IMR-90 (cell line): ENCODE data around the gene RNF213. TPM values are rescaled to one million over a fixed set of nuclear protein-coding genes. Genes with fewer than 3 reads are reported as not detected.

Source experiments
- ATAC-seq: fragments of 200-7000 bp; cut with Tn5 transposase; 2 replicates; pipeline ENCODE4 v1.9.1; 2020; ENCODE audit warnings: low read depth, mild to moderate bottlenecking, moderate library complexity
- BruUV-seq: library from RNA; stranded (reverse); fragments of 400-500 nt; replicated peaks from 2 replicates; lab custom pipeline; 2021; lab: Mats Ljungman, UMichigan
- CTCF ChIA-PET: fragments of 300-600 bp; formaldehyde crosslinking; extraction: SDS; loops from one replicate; lab custom pipeline; 2021; ENCODE audit warnings: antibody characterized with exemption; lab: Yijun Ruan, JAX
- POLR2A ChIA-PET: fragments of 300-600 bp; sonication (Branson Sonifier 250); formaldehyde crosslinking; loops from one replicate; lab custom pipeline; 2022; ENCODE audit warnings: antibody characterized with exemption; ENCODE audit not compliant: unreplicated experiment; lab: Charles Lee
- DNase-seq: peaks from one replicate; pipeline ENCODE4 v3.0.0; 2013
- H2AFZ ChIP-seq: replicated peaks from 2 replicates; pipeline ENCODE3; 2013; ENCODE audit warnings: low read length, mild to moderate bottlenecking; ENCODE audit not compliant: poor library complexity
- H2AK5ac ChIP-seq: 2 replicates; pipeline ENCODE4 v1.6.1; 2013; ENCODE audit warnings: low read depth, low read length, inconsistent platforms
- H2AK9ac ChIP-seq: replicated peaks from 2 replicates; pipeline ENCODE3; 2013; ENCODE audit warnings: mild to moderate bottlenecking, low read depth, low read length, moderate library complexity; ENCODE audit not compliant: poor library complexity
- H2BK120ac ChIP-seq: 2 replicates; pipeline ENCODE4 v1.6.1; 2013; ENCODE audit warnings: low read depth, low read length, inconsistent platforms
- H2BK15ac ChIP-seq: 3 replicates; pipeline ENCODE4 v1.6.1; 2013; ENCODE audit warnings: low read depth, low read length, inconsistent platforms
- H2BK20ac ChIP-seq: 2 replicates; pipeline ENCODE4 v1.6.1; 2013; ENCODE audit warnings: low read depth, mild to moderate bottlenecking, inconsistent platforms, low read length, moderate library complexity
- H2BK5ac ChIP-seq: 2 replicates; pipeline ENCODE4 v1.6.1; 2013; ENCODE audit warnings: mild to moderate bottlenecking, low read depth, low read length, inconsistent platforms; ENCODE audit not compliant: poor library complexity, severe bottlenecking
- H3K14ac ChIP-seq: replicated peaks from 2 replicates; pipeline ENCODE4 v1.6.1; 2013; ENCODE audit warnings: low read depth, low read length, inconsistent platforms
- H3K18ac ChIP-seq: 2 replicates; pipeline ENCODE4 v1.6.1; 2013; ENCODE audit warnings: low read depth, low read length, control low read depth
- H3K23ac ChIP-seq: 2 replicates; pipeline ENCODE4 v1.6.1; 2013; ENCODE audit warnings: low read depth, low read length, inconsistent platforms
- H3K27ac ChIP-seq: 2 replicates; pipeline ENCODE4 v1.5.1; 2013; ENCODE audit warnings: mild to moderate bottlenecking, control low read depth, low read length; ENCODE audit not compliant: insufficient read depth
- H3K27me3 ChIP-seq: 2 replicates; pipeline ENCODE4 v1.6.1; 2013; ENCODE audit warnings: low read length; ENCODE audit not compliant: control insufficient read depth, insufficient read depth
- H3K36me3 ChIP-seq: 2 replicates; pipeline ENCODE4 v1.6.1; 2013; ENCODE audit warnings: low read length, mixed read lengths; ENCODE audit not compliant: control insufficient read depth, insufficient read depth
- H3K4ac ChIP-seq: 2 replicates; pipeline ENCODE4 v1.6.1; 2013; ENCODE audit warnings: low read depth, low read length, inconsistent platforms
- H3K4me1 ChIP-seq: 2 replicates; pipeline ENCODE4 v1.6.1; 2013; ENCODE audit warnings: low read length, mixed read lengths; ENCODE audit not compliant: control insufficient read depth, insufficient read depth
- H3K4me2 ChIP-seq: 2 replicates; pipeline ENCODE4 v1.6.1; 2013; ENCODE audit warnings: low read depth, mild to moderate bottlenecking, control low read depth, low read length, moderate library complexity
- H3K4me3 ChIP-seq: 2 replicates; pipeline ENCODE4 v1.5.1; 2013; ENCODE audit warnings: low read depth, mild to moderate bottlenecking, control low read depth, low read length, moderate library complexity; ENCODE audit not compliant: insufficient read depth
- H3K56ac ChIP-seq: 2 replicates; pipeline ENCODE4 v1.6.1; 2013; ENCODE audit warnings: low read length, inconsistent platforms; ENCODE audit not compliant: insufficient read depth; ENCODE audit errors: extremely low read depth
- H3K79me1 ChIP-seq, 2 experiments: 2 replicates each; pipeline ENCODE4 v1.6.1; 2013; ENCODE audit warnings: low read length in 2 of 2, inconsistent platforms in 1 of 2, low read depth in 1 of 2
- H3K9ac ChIP-seq: 2 replicates; pipeline ENCODE4 v1.6.1; 2013; ENCODE audit warnings: low read depth, low read length, control low read depth
- H3K9me1 ChIP-seq: 2 replicates; pipeline ENCODE4 v1.6.1; 2013; ENCODE audit warnings: low read length, inconsistent platforms; ENCODE audit not compliant: insufficient read depth
- H3K9me3 ChIP-seq: 2 replicates; pipeline ENCODE4 v1.6.1; 2013; ENCODE audit warnings: low read length; ENCODE audit not compliant: control insufficient read depth, insufficient read depth
- H4K20me1 ChIP-seq: 2 replicates; pipeline ENCODE4 v1.6.1; 2013; ENCODE audit warnings: low read length, inconsistent platforms; ENCODE audit not compliant: insufficient read depth
- H4K5ac ChIP-seq: 2 replicates; pipeline ENCODE4 v1.6.1; 2013; ENCODE audit warnings: mild to moderate bottlenecking, low read depth, low read length, control low read depth
- H4K8ac ChIP-seq, 2 experiments: 2 replicates each; pipeline ENCODE4 v1.6.1; 2013; ENCODE audit warnings: low read depth in 2 of 2, low read length in 2 of 2, control low read depth in 1 of 2, inconsistent platforms in 1 of 2
- H4K91ac ChIP-seq: 2 replicates; pipeline ENCODE4 v1.6.1; 2013; ENCODE audit warnings: low read depth, low read length, inconsistent platforms; ENCODE audit not compliant: insufficient read depth
- BHLHE40 ChIP-seq: fragments of 150-350 bp; IDR thresholded peaks from 2 replicates; pipeline ENCODE4 v1.6.1; 2016; ENCODE audit warnings: mild to moderate bottlenecking, low read depth, low read length
- CEBPB ChIP-seq: IDR thresholded peaks from 2 replicates; pipeline ENCODE4 v1.6.1; 2012; ENCODE audit warnings: low read depth, low read length, improper control_type of control experiment
- CHD1 ChIP-seq: IDR thresholded peaks from 2 replicates; pipeline ENCODE4 v1.6.1; 2012; ENCODE audit warnings: low read depth, low read length, improper control_type of control experiment
- FOS ChIP-seq: fragments of 150-350 bp; IDR thresholded peaks from 2 replicates; pipeline ENCODE4 v1.6.1; 2016; ENCODE audit warnings: low read depth, low read length
- MAFK ChIP-seq: IDR thresholded peaks from 2 replicates; pipeline ENCODE4 v1.6.1; 2012; ENCODE audit warnings: low read depth, low read length, improper control_type of control experiment
- MAZ ChIP-seq: IDR thresholded peaks from 2 replicates; pipeline ENCODE4 v1.6.1; 2012; ENCODE audit warnings: low read depth, mild to moderate bottlenecking, low read length, improper control_type of control experiment, moderate library complexity, borderline replicate concordance
- MXI1 ChIP-seq: IDR thresholded peaks from 2 replicates; pipeline ENCODE4 v1.6.1; 2012; ENCODE audit warnings: low read depth, mild to moderate bottlenecking, low read length, moderate library complexity, borderline replicate concordance
- NFE2L2 ChIP-seq: fragments of 150-350 bp; IDR thresholded peaks from 2 replicates; pipeline ENCODE4 v1.6.1; 2016; ENCODE audit warnings: low read depth, mild to moderate bottlenecking, low read length
- POLR2A ChIP-seq: IDR thresholded peaks from 2 replicates; pipeline ENCODE4 v1.6.1; 2012; ENCODE audit warnings: mild to moderate bottlenecking, low read depth, low read length
- RAD21 ChIP-seq: IDR thresholded peaks from 2 replicates; pipeline ENCODE4 v1.6.1; 2012; ENCODE audit warnings: low read length, improper control_type of control experiment
- RCOR1 ChIP-seq: IDR thresholded peaks from 2 replicates; pipeline ENCODE4 v1.6.1; 2012; ENCODE audit warnings: mild to moderate bottlenecking, low read length, improper control_type of control experiment; ENCODE audit not compliant: insufficient replicate concordance
- RFX5 ChIP-seq: IDR thresholded peaks from 2 replicates; pipeline ENCODE4 v1.8.0; 2012; ENCODE audit warnings: low read depth, mild to moderate bottlenecking, low read length, moderate library complexity
- SMC3 ChIP-seq: fragments of 150-350 bp; IDR thresholded peaks from 2 replicates; pipeline ENCODE4 v1.6.1; 2016; ENCODE audit warnings: low read depth, mild to moderate bottlenecking, antibody characterized with exemption, low read length, moderate library complexity
- WGBS, 2 experiments: methylation state at CpG; one replicate each; pipeline versions ENCODE4 v1.1.5 to v1.1.7; 2013; ENCODE audit warnings: missing lambda C conversion rate in 2 of 2; ENCODE audit not compliant: insufficient read length in 1 of 2; ENCODE audit errors: extremely low coverage in 2 of 2; 5-methylcytosine and 5-hydroxymethylcytosine counted together
- dilution Hi-C: fragments of 300-500 bp; cut with HindIII; formaldehyde crosslinking; loops from one replicate; pipeline ENCODE4 v1.14.3; 2018; ENCODE audit warnings: low sequenced_read_pairs; ENCODE audit not compliant: unreplicated experiment
- in situ Hi-C: fragments of 300-500 bp; cut with MboI; formaldehyde crosslinking; loops from 3 replicates; pipeline ENCODE4 v1.14.3; 2019; ENCODE audit warnings: low sequenced_read_pairs, inconsistent platforms, mixed read lengths
- intact Hi-C: fragments of 100-400 bp; cut with micrococcal nuclease; formaldehyde crosslinking; loops from 2 replicates; pipeline ENCODE4 v1.10.0; 2022
- polyA plus RNA-seq, 3 experiments: library from polyadenylated mRNA; depleted of rRNA; stranded (reverse); fragments of >200 nt; gene quantifications; 2 replicates each; pipeline ENCODE4 v1.2.3, GENCODE V29; 2012; ENCODE audit warnings: low replicate concordance in 1 of 3
- total RNA-seq: library from RNA; depleted of rRNA; stranded (reverse); fragments of >200 nt; gene quantifications from 2 replicates; pipeline ENCODE4 v1.2.3, GENCODE V29; 2012
- TF ChIP-seq, protein P1 (sequence below): conservative IDR thresholded peaks from 2 replicates; pipeline ENCODE4 v1.5.1; 2012; ENCODE audit warnings: mild to moderate bottlenecking, low read depth, low read length, improper control_type of control experiment

The RNF213 gene
- total and polyA plus RNA-seq, 2 of the 4 experiments (the other 2 are of a cell fraction), result 23.4 to 36.0 TPM

DNA sequence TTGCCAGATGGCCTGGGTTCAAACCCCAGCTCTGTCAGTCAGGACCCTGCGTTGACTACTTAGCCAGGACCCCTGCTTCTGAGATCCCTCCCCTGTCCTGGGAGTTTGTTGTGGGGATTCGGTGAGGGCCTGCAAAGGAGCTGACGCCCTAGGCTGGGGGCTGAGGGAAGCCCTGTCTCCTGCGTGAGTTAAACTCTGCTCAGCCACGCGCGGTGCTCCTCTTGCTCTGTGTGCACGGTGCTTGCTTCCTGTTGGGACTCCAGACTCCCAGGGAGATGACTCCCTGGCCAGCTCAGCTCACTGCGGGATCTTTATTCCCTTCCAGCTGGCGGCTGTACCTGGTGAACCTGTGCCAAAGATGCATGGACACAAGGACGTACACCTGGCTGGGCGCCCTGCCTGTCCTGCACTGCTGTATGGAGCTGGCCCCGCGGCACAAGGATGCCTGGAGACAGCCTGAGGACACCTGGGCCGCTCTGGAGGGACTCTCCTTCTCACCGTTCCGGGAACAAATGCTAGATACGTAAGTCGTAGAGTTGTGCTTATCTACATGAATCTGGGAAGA, 37.4 kb downstream of the RNF213 start:
- H4K20me1 ChIP-seq, result no peaks in the 10 kb centered on the region; the same call in 1 of the 2 replicates
- no peak overlapping the region for H4K91ac ChIP-seq
- DNase-seq (no peak), ATAC-seq (no peak)
- no peak overlapping the region for H4K8ac ChIP-seq
- H3K9me1 ChIP-seq, result no peaks in the 10 kb centered on the region
- no peak overlapping the region for H2BK15ac ChIP-seq
- no peak overlapping the region for H3K4me2 ChIP-seq
- POLR2A ChIA-PET, result no interaction called here
- no peak overlapping the region for H2BK120ac ChIP-seq
- no peak overlapping the region for H2BK5ac ChIP-seq
- H3K36me3 ChIP-seq, result peaks cover 65% of the 10 kb centered on the region
- H3K27ac ChIP-seq, result no peak overlapping the region
- H3K4me3 ChIP-seq, result no peak overlapping the region
- no peak overlapping the region for H4K5ac ChIP-seq
- no peak overlapping the region for H3K23ac ChIP-seq
- no peak overlapping the region for H3K56ac ChIP-seq
- peaks cover 0 to 7% of the 10 kb centered on the region in 2 experiments; a peak in 1 of 4 replicates for H3K79me1 ChIP-seq
- H2AFZ ChIP-seq, result no peak overlapping the region
- H3K14ac ChIP-seq, result no peak overlapping the region
- intact Hi-C loops (no loop called here), in situ Hi-C loops (no loop called here), dilution Hi-C loops (no loop called here)
- no peak overlapping the region for H2AK9ac ChIP-seq
- no peak overlapping the region for H3K18ac ChIP-seq
- H2AK5ac ChIP-seq, result no peak overlapping the region
- CTCF ChIA-PET, result no interaction called here
- H3K9me3 ChIP-seq, result peaks cover 2% of the 10 kb centered on the region
- H3K4ac ChIP-seq, result no peak overlapping the region
- TF ChIP-seq NFE2L2 (no peak), CHD1 (no peak), RCOR1 (no peak), MAFK (no peak), FOS (no peak), BHLHE40 (no peak), RAD21 (no peak), MXI1 (no peak), RFX5 (no peak), CEBPB (no peak), MAZ (no peak), POLR2A (no peak), SMC3 (no peak)
- TF ChIP-seq, protein P1, sequence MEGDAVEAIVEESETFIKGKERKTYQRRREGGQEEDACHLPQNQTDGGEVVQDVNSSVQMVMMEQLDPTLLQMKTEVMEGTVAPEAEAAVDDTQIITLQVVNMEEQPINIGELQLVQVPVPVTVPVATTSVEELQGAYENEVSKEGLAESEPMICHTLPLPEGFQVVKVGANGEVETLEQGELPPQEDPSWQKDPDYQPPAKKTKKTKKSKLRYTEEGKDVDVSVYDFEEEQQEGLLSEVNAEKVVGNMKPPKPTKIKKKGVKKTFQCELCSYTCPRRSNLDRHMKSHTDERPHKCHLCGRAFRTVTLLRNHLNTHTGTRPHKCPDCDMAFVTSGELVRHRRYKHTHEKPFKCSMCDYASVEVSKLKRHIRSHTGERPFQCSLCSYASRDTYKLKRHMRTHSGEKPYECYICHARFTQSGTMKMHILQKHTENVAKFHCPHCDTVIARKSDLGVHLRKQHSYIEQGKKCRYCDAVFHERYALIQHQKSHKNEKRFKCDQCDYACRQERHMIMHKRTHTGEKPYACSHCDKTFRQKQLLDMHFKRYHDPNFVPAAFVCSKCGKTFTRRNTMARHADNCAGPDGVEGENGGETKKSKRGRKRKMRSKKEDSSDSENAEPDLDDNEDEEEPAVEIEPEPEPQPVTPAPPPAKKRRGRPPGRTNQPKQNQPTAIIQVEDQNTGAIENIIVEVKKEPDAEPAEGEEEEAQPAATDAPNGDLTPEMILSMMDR, result no peak
- BruUV-seq, result no TSS peak
- H3K9ac ChIP-seq, result no peak overlapping the region
- WGBS, 2 experiments, result 84% methylated on average over 7 of the region's 19 CpGs; no CpG with 5 or more reads in 1 of the 2 experiments
- H3K27me3 ChIP-seq, result no peaks in the 10 kb centered on the region
- no peaks in the 10 kb centered on the region for H3K4me1 ChIP-seq
- no peak overlapping the region for H2BK20ac ChIP-seq
